SH-SY5Y (cell line): ENCODE measurements around the gene ZDHHC8.

Experiments used
- GATA2 ChIP-seq: IDR thresholded peaks from 2 replicates; pipeline ENCODE4 v1.6.1; 2011; ENCODE audit warnings: mild to moderate bottlenecking, low read depth, low read length
- GATA3 ChIP-seq: IDR thresholded peaks from 2 replicates; pipeline ENCODE4 v1.6.1; 2011; ENCODE audit warnings: low read depth, mild to moderate bottlenecking, low read length, moderate library complexity

DNA sequence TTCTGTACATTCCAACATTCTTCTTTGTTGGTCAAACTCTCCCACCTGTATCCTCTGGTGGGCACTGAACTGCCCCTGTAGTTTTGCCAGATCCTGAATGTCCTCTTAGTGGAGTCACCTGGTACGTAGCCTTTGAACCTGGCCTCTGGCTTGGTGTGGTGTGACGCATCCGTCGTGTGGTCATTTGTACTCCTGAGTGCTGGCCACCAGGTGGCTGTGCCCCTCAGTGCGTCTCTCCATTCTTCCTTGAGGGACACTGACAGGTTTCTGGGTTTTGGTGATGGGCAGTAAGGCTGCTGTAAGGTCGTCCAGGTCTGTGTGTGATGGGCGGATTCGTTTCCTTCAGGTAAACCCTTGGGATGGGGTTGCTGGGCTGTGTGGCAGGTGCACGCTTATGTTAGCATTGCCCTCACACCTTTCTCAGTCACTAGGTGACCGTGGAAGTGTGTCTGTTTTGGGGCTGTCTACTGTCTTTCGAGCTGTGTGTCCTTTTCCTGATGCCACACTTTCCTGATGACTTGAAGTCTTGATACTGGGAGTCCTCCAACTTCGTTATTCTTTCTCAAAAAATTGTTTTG lies 29.3 kb upstream of the ZDHHC8 start:
- no peak for TF ChIP-seq GATA3
- TF ChIP-seq GATA2 = no peak
